GM23338 (cell line): ENCODE measurements around the gene RASSF7. TPM values are rescaled to one million over a fixed set of nuclear protein-coding genes. Genes with fewer than 3 reads are reported as not detected.

Source experiments
- ATAC-seq: fragments of 200-7000 bp; cut with Tn5 transposase; 3 replicates; pipeline ENCODE4 v1.9.1; 2020
- DNase-seq: peaks from one replicate; pipeline ENCODE4 v3.0.0-alpha.2; 2015; ENCODE audit warnings: low spot score
- H2AFZ ChIP-seq: fragments of 200-600 bp; sonication (generic); 2 replicates; pipeline ENCODE4 v1.8.0; 2016; ENCODE audit warnings: antibody characterized with exemption, mild to moderate bottlenecking, moderate library complexity
- H3F3A ChIP-seq: fragments of 200-600 bp; sonication (generic); replicated peaks from 2 replicates; pipeline ENCODE4 v1.8.0; 2017; ENCODE audit warnings: antibody characterized with exemption, mixed run types, low read depth
- H3K27ac ChIP-seq: fragments of 200-600 bp; sonication (generic); 2 replicates; pipeline ENCODE4 v1.6.1; 2016; ENCODE audit warnings: low read depth
- H3K27me3 ChIP-seq: fragments of 200-600 bp; sonication (generic); 2 replicates; pipeline ENCODE4 v1.8.0; 2016; ENCODE audit warnings: mild to moderate bottlenecking, mixed run types, moderate library complexity; ENCODE audit not compliant: insufficient read depth
- H3K36me3 ChIP-seq: fragments of 200-600 bp; sonication (generic); 2 replicates; pipeline ENCODE4 v1.8.0; 2016; ENCODE audit warnings: mild to moderate bottlenecking; ENCODE audit not compliant: insufficient read depth
- H3K4me1 ChIP-seq: fragments of 200-600 bp; sonication (generic); 2 replicates; pipeline ENCODE4 v1.8.0; 2016; ENCODE audit warnings: mild to moderate bottlenecking, moderate library complexity; ENCODE audit not compliant: insufficient read depth
- H3K4me2 ChIP-seq: fragments of 200-600 bp; sonication (generic); 2 replicates; pipeline ENCODE4 v1.7.1; 2017; ENCODE audit warnings: mixed run types
- H3K4me3 ChIP-seq: fragments of 200-600 bp; sonication (generic); 2 replicates; pipeline ENCODE4 v1.6.1; 2016; ENCODE audit warnings: mixed run types
- H3K79me2 ChIP-seq: fragments of 200-600 bp; sonication (generic); replicated peaks from 2 replicates; pipeline ENCODE4 v1.8.0; 2017; ENCODE audit warnings: mild to moderate bottlenecking; ENCODE audit not compliant: insufficient read depth
- H3K9me2 ChIP-seq: fragments of 200-600 bp; sonication (generic); 2 replicates; pipeline ENCODE4 v1.8.0; 2017; ENCODE audit not compliant: insufficient read depth
- H4K20me1 ChIP-seq: fragments of 200-600 bp; sonication (generic); replicated peaks from 2 replicates; pipeline ENCODE4 v1.8.0; 2017; ENCODE audit warnings: mild to moderate bottlenecking; ENCODE audit not compliant: insufficient read depth
- H3K27ac Mint-ChIP-seq: 2 replicates; pipeline ENCODE4 v1.8.0; 2020; ENCODE audit warnings: inconsistent platforms, mild to moderate bottlenecking, moderate library complexity, mixed read lengths
- H3K27me3 Mint-ChIP-seq: 3 replicates; pipeline ENCODE4 v1.8.0; 2022; ENCODE audit warnings: low read depth, mild to moderate bottlenecking, moderate library complexity, mixed read lengths, inconsistent platforms; ENCODE audit not compliant: insufficient read depth, poor library complexity
- H3K36me3 Mint-ChIP-seq: 3 replicates; pipeline ENCODE4 v1.8.0; 2021; ENCODE audit warnings: low read depth, mild to moderate bottlenecking, inconsistent platforms, moderate library complexity, mixed read lengths
- H3K4me1 Mint-ChIP-seq: 3 replicates; pipeline ENCODE4 v1.8.0; 2020; ENCODE audit warnings: mild to moderate bottlenecking, inconsistent platforms, mixed read lengths
- H3K4me3 Mint-ChIP-seq: 3 replicates; pipeline ENCODE4 v1.8.0; 2021; ENCODE audit warnings: moderate library complexity, mild to moderate bottlenecking, inconsistent platforms, mixed read lengths
- H3K9me3 Mint-ChIP-seq: 3 replicates; pipeline ENCODE4 v1.8.0; 2020; ENCODE audit warnings: moderate library complexity, mild to moderate bottlenecking, inconsistent platforms, mixed read lengths
- EZH2 ChIP-seq: fragments of 200-600 bp; sonication (generic); IDR thresholded peaks from one replicate; pipeline ENCODE4 v1.8.0; 2017; ENCODE audit warnings: antibody characterized with exemption, mild to moderate bottlenecking, low read depth; ENCODE audit not compliant: unreplicated experiment
- EZH2phosphoT487 ChIP-seq: fragments of 200-600 bp; sonication (generic); IDR thresholded peaks from one replicate; pipeline ENCODE4 v1.8.1; 2018; ENCODE audit warnings: antibody characterized with exemption; ENCODE audit not compliant: unreplicated experiment
- JUNB ChIP-seq: IDR thresholded peaks from one replicate; pipeline ENCODE4 v1.6.1; 2016; ENCODE audit warnings: antibody characterized with exemption; ENCODE audit not compliant: unreplicated experiment
- NANOG ChIP-seq: IDR thresholded peaks from 2 replicates; pipeline ENCODE4 v1.6.1; 2016; ENCODE audit warnings: antibody characterized with exemption, borderline replicate concordance
- POLR2AphosphoS5 ChIP-seq: IDR thresholded peaks from 2 replicates; pipeline ENCODE4 v1.6.1; 2016; ENCODE audit warnings: antibody characterized with exemption, low read depth
- ZNF114 ChIP-seq: fragments of 250-450 bp; sonication (Bioruptor Pico); IDR thresholded peaks from 2 replicates; pipeline ENCODE4 v1.5.0; 2020; ENCODE audit warnings: mild to moderate bottlenecking, moderate library complexity
- ZNF331 ChIP-seq: fragments of 250-450 bp; sonication (Bioruptor Pico); IDR thresholded peaks from 2 replicates; pipeline ENCODE4 v1.5.0; 2020; ENCODE audit warnings: low read depth, mild to moderate bottlenecking, moderate library complexity
- polyA plus RNA-seq: library from polyadenylated mRNA; unstranded; fragments of >200 nt; fragmentation: Nextera tagmentation; extraction: Ambion mirVana; gene quantifications from 2 replicates; pipeline ENCODE4 v1.2.1, GENCODE V29; 2016
- total RNA-seq: library from RNA; depleted of rRNA; stranded (reverse); fragments of >200 nt; shearing (Covaris generic); gene quantifications from 2 replicates; pipeline ENCODE4 v1.2.3, GENCODE V29; 2014
- TF ChIP-seq, protein P1 (sequence below): IDR thresholded peaks from one replicate; pipeline ENCODE4 v1.6.1; 2018; ENCODE audit warnings: antibody characterized with exemption; ENCODE audit not compliant: unreplicated experiment
- TF ChIP-seq, protein P2 (sequence below), 2 experiments: fragments of 200-600 bp in 1 of 2; sonication (generic) in 1 of 2; conservative IDR thresholded peaks; 2 replicates each; pipeline versions ENCODE4 v1.5.1 to v1.6.1; 2016 to 2017; ENCODE audit warnings: antibody characterized with exemption in 2 of 2, low read depth in 2 of 2, mild to moderate bottlenecking in 2 of 2, moderate library complexity in 1 of 2
- TF ChIP-seq, protein P3 (sequence below): IDR thresholded peaks from 2 replicates; pipeline ENCODE4 v1.6.1; 2016; ENCODE audit warnings: antibody characterized with exemption

Gene RASSF7
- total and polyA plus RNA-seq, 2 experiments from 2014 or later, result 39.6 to 64.8 TPM

DNA sequence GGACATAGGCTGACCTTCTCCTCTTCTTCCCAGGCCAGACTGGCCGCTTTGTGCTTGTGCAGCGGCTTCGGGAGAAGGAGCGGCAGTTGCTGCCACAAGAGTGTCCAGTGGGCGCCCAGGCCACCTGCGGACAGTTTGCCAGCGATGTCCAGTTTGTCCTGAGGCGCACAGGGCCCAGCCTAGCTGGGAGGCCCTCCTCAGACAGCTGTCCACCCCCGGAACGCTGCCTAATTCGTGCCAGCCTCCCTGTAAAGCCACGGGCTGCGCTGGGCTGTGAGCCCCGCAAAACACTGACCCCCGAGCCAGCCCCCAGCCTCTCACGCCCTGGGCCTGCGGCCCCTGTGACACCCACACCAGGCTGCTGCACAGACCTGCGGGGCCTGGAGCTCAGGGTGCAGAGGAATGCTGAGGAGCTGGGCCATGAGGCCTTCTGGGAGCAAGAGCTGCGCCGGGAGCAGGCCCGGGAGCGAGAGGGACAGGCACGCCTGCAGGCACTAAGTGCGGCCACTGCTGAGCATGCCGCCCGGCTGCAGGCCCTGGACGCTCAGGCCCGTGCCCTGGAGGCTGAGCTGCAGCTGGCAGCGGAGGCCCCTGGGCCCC lies 1.4 kb downstream of the RASSF7 start:
- 0 out of 2 replicates have a peak, but pooled peaks cover 7% of the 10 kb centered on the region for H3K79me2 ChIP-seq
- H3K27ac ChIP-seq, result no peak overlapping the region
- H4K20me1 ChIP-seq, result peaks cover 12% of the 10 kb centered on the region
- H2AFZ ChIP-seq, result no peak overlapping the region
- Mint-ChIP-seq H3K9me3 (peaks cover 2% of the 10 kb centered on the region; the same call in 1 of the 3 replicates), H3K27ac (no peak overlapping the region), H3K4me1 (peaks cover 11% of the 10 kb centered on the region), H3K27me3 (peaks cover 22% of the 10 kb centered on the region), H3K4me3 (peak overlapping the region; percentile 86), H3K36me3 (no peaks in the 10 kb centered on the region; the same call in 2 of the 3 replicates)
- peak overlapping the region; percentile 88 for H3K4me3 ChIP-seq
- no peaks in the 10 kb centered on the region for H3K9me2 ChIP-seq
- ATAC-seq (no peak), DNase-seq (no peak)
- peak overlapping the region; percentile 87 for H3K4me2 ChIP-seq
- peaks cover 13% of the 10 kb centered on the region for H3K4me1 ChIP-seq
- H3F3A ChIP-seq, result peaks cover 8% of the 10 kb centered on the region; the same call in 1 of the 2 replicates
- H3K36me3 ChIP-seq, result no peaks in the 10 kb centered on the region
- TF ChIP-seq POLR2AphosphoS5, result no peak
- TF ChIP-seq, protein P1, sequence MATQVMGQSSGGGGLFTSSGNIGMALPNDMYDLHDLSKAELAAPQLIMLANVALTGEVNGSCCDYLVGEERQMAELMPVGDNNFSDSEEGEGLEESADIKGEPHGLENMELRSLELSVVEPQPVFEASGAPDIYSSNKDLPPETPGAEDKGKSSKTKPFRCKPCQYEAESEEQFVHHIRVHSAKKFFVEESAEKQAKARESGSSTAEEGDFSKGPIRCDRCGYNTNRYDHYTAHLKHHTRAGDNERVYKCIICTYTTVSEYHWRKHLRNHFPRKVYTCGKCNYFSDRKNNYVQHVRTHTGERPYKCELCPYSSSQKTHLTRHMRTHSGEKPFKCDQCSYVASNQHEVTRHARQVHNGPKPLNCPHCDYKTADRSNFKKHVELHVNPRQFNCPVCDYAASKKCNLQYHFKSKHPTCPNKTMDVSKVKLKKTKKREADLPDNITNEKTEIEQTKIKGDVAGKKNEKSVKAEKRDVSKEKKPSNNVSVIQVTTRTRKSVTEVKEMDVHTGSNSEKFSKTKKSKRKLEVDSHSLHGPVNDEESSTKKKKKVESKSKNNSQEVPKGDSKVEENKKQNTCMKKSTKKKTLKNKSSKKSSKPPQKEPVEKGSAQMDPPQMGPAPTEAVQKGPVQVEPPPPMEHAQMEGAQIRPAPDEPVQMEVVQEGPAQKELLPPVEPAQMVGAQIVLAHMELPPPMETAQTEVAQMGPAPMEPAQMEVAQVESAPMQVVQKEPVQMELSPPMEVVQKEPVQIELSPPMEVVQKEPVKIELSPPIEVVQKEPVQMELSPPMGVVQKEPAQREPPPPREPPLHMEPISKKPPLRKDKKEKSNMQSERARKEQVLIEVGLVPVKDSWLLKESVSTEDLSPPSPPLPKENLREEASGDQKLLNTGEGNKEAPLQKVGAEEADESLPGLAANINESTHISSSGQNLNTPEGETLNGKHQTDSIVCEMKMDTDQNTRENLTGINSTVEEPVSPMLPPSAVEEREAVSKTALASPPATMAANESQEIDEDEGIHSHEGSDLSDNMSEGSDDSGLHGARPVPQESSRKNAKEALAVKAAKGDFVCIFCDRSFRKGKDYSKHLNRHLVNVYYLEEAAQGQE, result no peak
- no peak for TF ChIP-seq EZH2phosphoT487
- no peak for TF ChIP-seq NANOG
- no peak for TF ChIP-seq ZNF331 (CRISPR knock-in tag)
- TF ChIP-seq, protein P2, sequence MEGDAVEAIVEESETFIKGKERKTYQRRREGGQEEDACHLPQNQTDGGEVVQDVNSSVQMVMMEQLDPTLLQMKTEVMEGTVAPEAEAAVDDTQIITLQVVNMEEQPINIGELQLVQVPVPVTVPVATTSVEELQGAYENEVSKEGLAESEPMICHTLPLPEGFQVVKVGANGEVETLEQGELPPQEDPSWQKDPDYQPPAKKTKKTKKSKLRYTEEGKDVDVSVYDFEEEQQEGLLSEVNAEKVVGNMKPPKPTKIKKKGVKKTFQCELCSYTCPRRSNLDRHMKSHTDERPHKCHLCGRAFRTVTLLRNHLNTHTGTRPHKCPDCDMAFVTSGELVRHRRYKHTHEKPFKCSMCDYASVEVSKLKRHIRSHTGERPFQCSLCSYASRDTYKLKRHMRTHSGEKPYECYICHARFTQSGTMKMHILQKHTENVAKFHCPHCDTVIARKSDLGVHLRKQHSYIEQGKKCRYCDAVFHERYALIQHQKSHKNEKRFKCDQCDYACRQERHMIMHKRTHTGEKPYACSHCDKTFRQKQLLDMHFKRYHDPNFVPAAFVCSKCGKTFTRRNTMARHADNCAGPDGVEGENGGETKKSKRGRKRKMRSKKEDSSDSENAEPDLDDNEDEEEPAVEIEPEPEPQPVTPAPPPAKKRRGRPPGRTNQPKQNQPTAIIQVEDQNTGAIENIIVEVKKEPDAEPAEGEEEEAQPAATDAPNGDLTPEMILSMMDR (conservative IDR thresholded peaks at IDR 0.05; ENCODE audit: low read depth in 2 of 2), result no peak
- peaks cover 11% of the 10 kb centered on the region for H3K27me3 ChIP-seq

DNA sequence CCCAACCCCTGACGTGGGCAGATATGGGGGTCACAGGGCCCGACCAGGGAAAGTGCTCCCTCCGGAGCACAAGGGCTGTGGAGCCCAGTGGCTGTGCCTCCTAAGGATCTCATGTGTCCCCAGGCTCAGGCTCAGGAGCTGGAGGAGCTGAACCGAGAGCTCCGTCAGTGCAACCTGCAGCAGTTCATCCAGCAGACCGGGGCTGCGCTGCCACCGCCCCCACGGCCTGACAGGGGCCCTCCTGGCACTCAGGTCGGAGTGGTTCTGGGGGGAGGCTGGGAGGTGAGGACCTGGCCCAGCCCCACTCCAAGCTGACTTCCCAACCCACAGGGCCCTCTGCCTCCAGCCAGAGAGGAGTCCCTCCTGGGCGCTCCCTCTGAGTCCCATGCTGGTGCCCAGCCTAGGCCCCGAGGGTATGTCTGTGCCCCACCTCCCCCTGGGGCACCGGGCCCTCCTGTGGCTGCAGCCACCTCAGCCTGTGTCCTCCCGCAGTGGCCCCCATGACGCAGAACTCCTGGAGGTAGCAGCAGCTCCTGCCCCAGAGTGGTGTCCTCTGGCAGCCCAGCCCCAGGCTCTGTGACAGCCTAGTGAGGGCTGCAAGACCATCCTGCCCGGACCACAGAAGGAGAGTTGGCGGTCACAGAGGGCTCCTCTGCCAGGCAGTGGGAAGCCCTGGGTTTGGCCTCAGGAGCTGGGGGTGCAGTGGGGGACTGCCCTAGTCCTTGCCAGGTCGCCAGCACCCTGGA lies 2.5 kb downstream of the RASSF7 start:
- Mint-ChIP-seq H3K27me3 (peaks cover 19% of the 10 kb centered on the region), H3K27ac (no peak overlapping the region), H3K36me3 (no peaks in the 10 kb centered on the region; the same call in 2 of the 3 replicates), H3K9me3 (no peaks in the 10 kb centered on the region; the same call in 2 of the 3 replicates), H3K4me1 (peaks cover 9% of the 10 kb centered on the region), H3K4me3 (no peak overlapping the region)
- H3K4me2 ChIP-seq, result no peak overlapping the region
- H3F3A ChIP-seq, result peaks cover 8% of the 10 kb centered on the region
- H3K27me3 ChIP-seq, result no peaks in the 10 kb centered on the region
- DNase-seq (no peak), ATAC-seq (no peak)
- H3K4me3 ChIP-seq, result no peak overlapping the region
- peaks cover 12% of the 10 kb centered on the region for H4K20me1 ChIP-seq
- H3K4me1 ChIP-seq, result peaks cover 13% of the 10 kb centered on the region
- TF ChIP-seq POLR2AphosphoS5, result no peak
- no peak for TF ChIP-seq JUNB
- TF ChIP-seq, protein P2 (conservative IDR thresholded peaks at IDR 0.05; ENCODE audit: low read depth in 2 of 2), result no peak
- TF ChIP-seq EZH2, result no peak
- TF ChIP-seq, protein P3, sequence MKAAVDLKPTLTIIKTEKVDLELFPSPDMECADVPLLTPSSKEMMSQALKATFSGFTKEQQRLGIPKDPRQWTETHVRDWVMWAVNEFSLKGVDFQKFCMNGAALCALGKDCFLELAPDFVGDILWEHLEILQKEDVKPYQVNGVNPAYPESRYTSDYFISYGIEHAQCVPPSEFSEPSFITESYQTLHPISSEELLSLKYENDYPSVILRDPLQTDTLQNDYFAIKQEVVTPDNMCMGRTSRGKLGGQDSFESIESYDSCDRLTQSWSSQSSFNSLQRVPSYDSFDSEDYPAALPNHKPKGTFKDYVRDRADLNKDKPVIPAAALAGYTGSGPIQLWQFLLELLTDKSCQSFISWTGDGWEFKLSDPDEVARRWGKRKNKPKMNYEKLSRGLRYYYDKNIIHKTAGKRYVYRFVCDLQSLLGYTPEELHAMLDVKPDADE, result no peak
- no peak for TF ChIP-seq NANOG
- no peak for TF ChIP-seq ZNF114
- TF ChIP-seq ZNF331 (CRISPR knock-in tag), result no peak
- H3K36me3 ChIP-seq, result no peaks in the 10 kb centered on the region
- H2AFZ ChIP-seq, result no peak overlapping the region
- no peaks in the 10 kb centered on the region for H3K9me2 ChIP-seq
- 0 out of 2 replicates have a peak, but pooled peaks cover 7% of the 10 kb centered on the region for H3K79me2 ChIP-seq
- no peak overlapping the region for H3K27ac ChIP-seq
